K562 (cell line): ENCODE measurements around the gene INSIG1. TPM values are rescaled to one million over a fixed set of nuclear protein-coding genes. Genes with fewer than 3 reads are reported as not detected.

Experiments
- BRCA1 ChIP-seq, 2 experiments: fragments of 450-650 bp in 1 of 2; sonication (generic) in 1 of 2; formaldehyde crosslinking in 1 of 2; IDR thresholded peaks; 2 replicates each; pipeline versions ENCODE4 v1.5.0 to v1.6.1; 2017 to 2020; ENCODE audit warnings: mild to moderate bottlenecking in 1 of 2, missing genetic modification reagents in 1 of 2
- CREB1 ChIP-seq, 2 experiments: sonication (generic) in 1 of 2; formaldehyde crosslinking in 1 of 2; IDR thresholded peaks; 2 replicates each; pipeline versions ENCODE4 v1.6.1 to v1.8.0; 2012 to 2022; ENCODE audit warnings: inconsistent platforms in 1 of 2, mild to moderate bottlenecking in 1 of 2, missing genetic modification reagents in 1 of 2, moderate library complexity in 1 of 2
- KLF6 ChIP-seq: fragments of 250-450 bp; sonication (Bioruptor Pico); IDR thresholded peaks from 2 replicates; pipeline ENCODE4 v1.4.0; 2020; ENCODE audit warnings: mild to moderate bottlenecking, moderate library complexity, borderline replicate concordance
- LCOR ChIP-seq: sonication (generic); formaldehyde crosslinking; IDR thresholded peaks from 2 replicates; pipeline ENCODE4 v1.8.0; 2022; ENCODE audit warnings: mild to moderate bottlenecking, missing genetic modification reagents
- MCM5 ChIP-seq: fragments of 450-650 bp; IDR thresholded peaks from 2 replicates; pipeline ENCODE4 v1.6.1; 2016; ENCODE audit warnings: low read depth
- MEF2A ChIP-seq: IDR thresholded peaks from 2 replicates; pipeline ENCODE4 v1.6.1; 2011; ENCODE audit warnings: low read depth, mild to moderate bottlenecking, low read length, moderate library complexity; ENCODE audit not compliant: control insufficient read depth
- NFE2 ChIP-seq: IDR thresholded peaks from 2 replicates; pipeline ENCODE4 v1.6.1; 2014; ENCODE audit warnings: antibody characterized with exemption, low read depth
- RFX7 ChIP-seq: fragments of 250-450 bp; sonication (Bioruptor Pico); IDR thresholded peaks from 2 replicates; pipeline ENCODE4 v1.5.1; 2021; ENCODE audit warnings: mild to moderate bottlenecking
- TOE1 ChIP-seq, 2 experiments: fragments of 450-650 bp in 1 of 2; sonication (generic) in 1 of 2; formaldehyde crosslinking in 1 of 2; IDR thresholded peaks; 2 replicates each; pipeline versions ENCODE4 v1.7.1 to v1.8.0; 2016 to 2022; ENCODE audit warnings: borderline replicate concordance in 2 of 2, mild to moderate bottlenecking in 2 of 2, antibody characterized with exemption in 1 of 2, inconsistent platforms in 1 of 2, low read depth in 1 of 2, missing genetic modification reagents in 1 of 2, moderate library complexity in 1 of 2
- ZNF311 ChIP-seq: fragments of 250-450 bp; sonication (Bioruptor Pico); IDR thresholded peaks from 2 replicates; pipeline ENCODE4 v1.4.0; 2020; ENCODE audit warnings: mild to moderate bottlenecking, moderate library complexity
- ZNF696 ChIP-seq: fragments of 250-450 bp; sonication (Bioruptor Pico); conservative IDR thresholded peaks from 2 replicates; pipeline ENCODE4 v1.4.0; 2020; ENCODE audit warnings: mild to moderate bottlenecking, moderate library complexity
- polyA plus RNA-seq, 8 experiments: library from polyadenylated mRNA; depleted of rRNA in 4 of 8; stranded (reverse) in 5 of 8; unstranded in 3 of 8; fragments of >200 nt; fragmentation: Nextera tagmentation in 2 of 8; fragmentation: Illumina TruSeq in 1 of 8; extraction: Ambion mirVana in 2 of 8; extraction: Trizol in 1 of 8; gene quantifications; 2 replicates each; pipeline versions ENCODE4 v1.2.1 to v1.2.3, GENCODE V29; 2011 to 2014; ENCODE audit warnings: inconsistent platforms in 1 of 8, missing spikeins in 1 of 8
- total RNA-seq, 7 experiments: library from RNA; depleted of rRNA in 6 of 7; stranded (reverse); fragments of >200 nt in 6 of 7; fragmentation: Illumina TruSeq in 2 of 7; extraction: Trizol in 2 of 7; gene quantifications; 2 replicates each; pipeline versions ENCODE4 v1.2.1 to v1.2.3, GENCODE V29; 2011 to 2021; ENCODE audit warnings: low replicate concordance in 1 of 7
- TF ChIP-seq, protein P1 (sequence below): fragments of 250-450 bp; sonication (Bioruptor Pico); IDR thresholded peaks from 2 replicates; pipeline ENCODE4 v1.5.0; 2022; ENCODE audit warnings: mild to moderate bottlenecking
- TF ChIP-seq, protein P2 (sequence below): fragments of 450-650 bp; IDR thresholded peaks from one replicate; pipeline ENCODE4 v1.6.1; 2018; ENCODE audit warnings: mild to moderate bottlenecking, moderate library complexity; ENCODE audit not compliant: partially characterized antibody
- TF ChIP-seq, protein P3 (sequence below): fragments of 250-450 bp; sonication (Bioruptor Pico); IDR thresholded peaks from 2 replicates; pipeline ENCODE4 v1.5.0; 2021; ENCODE audit warnings: mild to moderate bottlenecking, borderline replicate concordance
- TF ChIP-seq, protein P4 (sequence below): fragments of 450-650 bp; formaldehyde crosslinking; IDR thresholded peaks from 2 replicates; pipeline ENCODE4 v1.4.0; 2020; ENCODE audit warnings: mild to moderate bottlenecking
- TF ChIP-seq, protein P5 (sequence below): sonication (generic); formaldehyde crosslinking; IDR thresholded peaks from 2 replicates; pipeline ENCODE4 v1.8.0; 2022; ENCODE audit warnings: missing genetic modification reagents, mild to moderate bottlenecking, borderline replicate concordance

The INSIG1 gene
- total and polyA plus RNA-seq, 9 of the 15 experiments (the other 6 are each of a cell fraction or from before 2014, with no cell fraction given) = 57.1 to 787 (median 238) TPM

DNA sequence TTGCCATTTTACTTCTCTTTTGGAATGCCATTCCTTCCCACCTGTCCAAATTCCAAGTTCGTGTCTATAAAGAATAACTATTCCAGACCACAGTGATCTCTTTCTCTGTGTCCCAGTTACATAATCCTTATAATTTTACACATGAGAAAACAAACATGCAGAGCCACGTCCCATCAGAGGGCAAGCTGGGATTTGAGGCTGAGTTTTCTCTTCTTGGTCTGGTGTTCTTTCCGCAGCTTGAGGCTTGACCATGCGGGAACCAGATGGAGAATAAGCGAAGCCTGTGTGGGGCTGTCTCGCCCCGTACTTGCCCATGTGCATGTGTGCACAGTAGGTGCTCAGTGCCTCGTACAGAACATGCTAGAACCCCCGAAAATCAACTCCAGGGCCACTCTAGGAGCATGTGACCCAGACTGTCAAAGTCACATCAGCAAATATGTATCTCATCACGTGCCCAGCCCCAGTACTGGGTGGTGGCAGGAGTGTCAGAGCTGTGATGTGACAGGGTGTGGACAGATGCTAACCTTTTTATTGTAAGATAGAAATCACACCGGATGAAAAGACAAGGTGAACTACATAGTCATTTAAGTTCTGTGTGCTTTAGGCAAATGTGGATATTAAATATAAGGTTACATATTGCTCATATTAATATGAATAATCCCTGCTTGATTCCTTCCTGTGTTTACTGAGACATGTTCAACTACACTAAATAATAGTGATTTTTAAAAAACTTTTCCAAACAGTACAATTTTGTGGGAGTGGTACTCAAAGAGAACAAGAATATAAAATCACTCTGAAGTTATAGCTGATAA, 3.2 kb downstream of the INSIG1 start (continued):
- TF ChIP-seq, protein P1, sequence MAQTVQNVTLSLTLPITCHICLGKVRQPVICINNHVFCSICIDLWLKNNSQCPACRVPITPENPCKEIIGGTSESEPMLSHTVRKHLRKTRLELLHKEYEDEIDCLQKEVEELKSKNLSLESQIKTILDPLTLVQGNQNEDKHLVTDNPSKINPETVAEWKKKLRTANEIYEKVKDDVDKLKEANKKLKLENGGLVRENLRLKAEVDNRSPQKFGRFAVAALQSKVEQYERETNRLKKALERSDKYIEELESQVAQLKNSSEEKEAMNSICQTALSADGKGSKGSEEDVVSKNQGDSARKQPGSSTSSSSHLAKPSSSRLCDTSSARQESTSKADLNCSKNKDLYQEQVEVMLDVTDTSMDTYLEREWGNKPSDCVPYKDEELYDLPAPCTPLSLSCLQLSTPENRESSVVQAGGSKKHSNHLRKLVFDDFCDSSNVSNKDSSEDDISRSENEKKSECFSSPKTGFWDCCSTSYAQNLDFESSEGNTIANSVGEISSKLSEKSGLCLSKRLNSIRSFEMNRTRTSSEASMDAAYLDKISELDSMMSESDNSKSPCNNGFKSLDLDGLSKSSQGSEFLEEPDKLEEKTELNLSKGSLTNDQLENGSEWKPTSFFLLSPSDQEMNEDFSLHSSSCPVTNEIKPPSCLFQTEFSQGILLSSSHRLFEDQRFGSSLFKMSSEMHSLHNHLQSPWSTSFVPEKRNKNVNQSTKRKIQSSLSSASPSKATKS (CRISPR knock-in tag) = no peak
- no peak for TF ChIP-seq NFE2
- TF ChIP-seq MCM5 = no peak
- TF ChIP-seq, protein P2, sequence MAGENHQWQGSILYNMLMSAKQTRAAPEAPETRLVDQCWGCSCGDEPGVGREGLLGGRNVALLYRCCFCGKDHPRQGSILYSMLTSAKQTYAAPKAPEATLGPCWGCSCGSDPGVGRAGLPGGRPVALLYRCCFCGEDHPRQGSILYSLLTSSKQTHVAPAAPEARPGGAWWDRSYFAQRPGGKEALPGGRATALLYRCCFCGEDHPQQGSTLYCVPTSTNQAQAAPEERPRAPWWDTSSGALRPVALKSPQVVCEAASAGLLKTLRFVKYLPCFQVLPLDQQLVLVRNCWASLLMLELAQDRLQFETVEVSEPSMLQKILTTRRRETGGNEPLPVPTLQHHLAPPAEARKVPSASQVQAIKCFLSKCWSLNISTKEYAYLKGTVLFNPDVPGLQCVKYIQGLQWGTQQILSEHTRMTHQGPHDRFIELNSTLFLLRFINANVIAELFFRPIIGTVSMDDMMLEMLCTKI = no peak
- no peak for TF ChIP-seq ZNF311
- TF ChIP-seq, protein P3, sequence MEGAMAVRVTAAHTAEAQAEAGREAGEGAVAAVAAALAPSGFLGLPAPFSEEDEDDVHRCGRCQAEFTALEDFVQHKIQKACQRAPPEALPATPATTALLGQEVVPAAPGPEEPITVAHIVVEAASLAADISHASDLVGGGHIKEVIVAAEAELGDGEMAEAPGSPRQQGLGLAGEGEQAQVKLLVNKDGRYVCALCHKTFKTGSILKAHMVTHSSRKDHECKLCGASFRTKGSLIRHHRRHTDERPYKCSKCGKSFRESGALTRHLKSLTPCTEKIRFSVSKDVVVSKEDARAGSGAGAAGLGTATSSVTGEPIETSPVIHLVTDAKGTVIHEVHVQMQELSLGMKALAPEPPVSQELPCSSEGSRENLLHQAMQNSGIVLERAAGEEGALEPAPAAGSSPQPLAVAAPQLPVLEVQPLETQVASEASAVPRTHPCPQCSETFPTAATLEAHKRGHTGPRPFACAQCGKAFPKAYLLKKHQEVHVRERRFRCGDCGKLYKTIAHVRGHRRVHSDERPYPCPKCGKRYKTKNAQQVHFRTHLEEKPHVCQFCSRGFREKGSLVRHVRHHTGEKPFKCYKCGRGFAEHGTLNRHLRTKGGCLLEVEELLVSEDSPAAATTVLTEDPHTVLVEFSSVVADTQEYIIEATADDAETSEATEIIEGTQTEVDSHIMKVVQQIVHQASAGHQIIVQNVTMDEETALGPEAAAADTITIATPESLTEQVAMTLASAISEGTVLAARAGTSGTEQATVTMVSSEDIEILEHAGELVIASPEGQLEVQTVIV (CRISPR knock-in tag) = no peak
- TF ChIP-seq ZNF696 = no peak
- no peak for TF ChIP-seq TOE1 (IDR thresholded peaks at IDR 0.05; ENCODE audit: borderline replicate concordance)
- no peak for TF ChIP-seq TOE1 (CRISPR knock-in tag; IDR thresholded peaks at IDR 0.05; ENCODE audit: borderline replicate concordance, low read depth)
- TF ChIP-seq LCOR (CRISPR knock-in tag) = no peak
- no peak for TF ChIP-seq RFX7 (CRISPR knock-in tag)
- TF ChIP-seq, protein P4, sequence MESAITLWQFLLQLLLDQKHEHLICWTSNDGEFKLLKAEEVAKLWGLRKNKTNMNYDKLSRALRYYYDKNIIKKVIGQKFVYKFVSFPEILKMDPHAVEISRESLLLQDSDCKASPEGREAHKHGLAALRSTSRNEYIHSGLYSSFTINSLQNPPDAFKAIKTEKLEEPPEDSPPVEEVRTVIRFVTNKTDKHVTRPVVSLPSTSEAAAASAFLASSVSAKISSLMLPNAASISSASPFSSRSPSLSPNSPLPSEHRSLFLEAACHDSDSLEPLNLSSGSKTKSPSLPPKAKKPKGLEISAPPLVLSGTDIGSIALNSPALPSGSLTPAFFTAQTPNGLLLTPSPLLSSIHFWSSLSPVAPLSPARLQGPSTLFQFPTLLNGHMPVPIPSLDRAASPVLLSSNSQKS (CRISPR knock-in tag) = no peak
- TF ChIP-seq, protein P5, sequence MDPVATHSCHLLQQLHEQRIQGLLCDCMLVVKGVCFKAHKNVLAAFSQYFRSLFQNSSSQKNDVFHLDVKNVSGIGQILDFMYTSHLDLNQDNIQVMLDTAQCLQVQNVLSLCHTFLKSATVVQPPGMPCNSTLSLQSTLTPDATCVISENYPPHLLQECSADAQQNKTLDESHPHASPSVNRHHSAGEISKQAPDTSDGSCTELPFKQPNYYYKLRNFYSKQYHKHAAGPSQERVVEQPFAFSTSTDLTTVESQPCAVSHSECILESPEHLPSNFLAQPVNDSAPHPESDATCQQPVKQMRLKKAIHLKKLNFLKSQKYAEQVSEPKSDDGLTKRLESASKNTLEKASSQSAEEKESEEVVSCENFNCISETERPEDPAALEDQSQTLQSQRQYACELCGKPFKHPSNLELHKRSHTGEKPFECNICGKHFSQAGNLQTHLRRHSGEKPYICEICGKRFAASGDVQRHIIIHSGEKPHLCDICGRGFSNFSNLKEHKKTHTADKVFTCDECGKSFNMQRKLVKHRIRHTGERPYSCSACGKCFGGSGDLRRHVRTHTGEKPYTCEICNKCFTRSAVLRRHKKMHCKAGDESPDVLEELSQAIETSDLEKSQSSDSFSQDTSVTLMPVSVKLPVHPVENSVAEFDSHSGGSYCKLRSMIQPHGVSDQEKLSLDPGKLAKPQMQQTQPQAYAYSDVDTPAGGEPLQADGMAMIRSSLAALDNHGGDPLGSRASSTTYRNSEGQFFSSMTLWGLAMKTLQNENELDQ (CRISPR knock-in tag) = no peak
- TF ChIP-seq KLF6 = no peak
- TF ChIP-seq MEF2A = no peak
- TF ChIP-seq BRCA1 (IDR thresholded peaks at IDR 0.05) = no peak
- TF ChIP-seq BRCA1 (CRISPR knock-in tag; IDR thresholded peaks at IDR 0.05) = no peak
- peak; percentile 13; the same call in 1 of the 2 replicates for TF ChIP-seq CREB1 (IDR thresholded peaks at IDR 0.05)
- TF ChIP-seq CREB1 (CRISPR knock-in tag; IDR thresholded peaks at IDR 0.05) = no peak
